ENCODE measurements around the gene SPTLC1.

The SPTLC1 gene

DNA sequence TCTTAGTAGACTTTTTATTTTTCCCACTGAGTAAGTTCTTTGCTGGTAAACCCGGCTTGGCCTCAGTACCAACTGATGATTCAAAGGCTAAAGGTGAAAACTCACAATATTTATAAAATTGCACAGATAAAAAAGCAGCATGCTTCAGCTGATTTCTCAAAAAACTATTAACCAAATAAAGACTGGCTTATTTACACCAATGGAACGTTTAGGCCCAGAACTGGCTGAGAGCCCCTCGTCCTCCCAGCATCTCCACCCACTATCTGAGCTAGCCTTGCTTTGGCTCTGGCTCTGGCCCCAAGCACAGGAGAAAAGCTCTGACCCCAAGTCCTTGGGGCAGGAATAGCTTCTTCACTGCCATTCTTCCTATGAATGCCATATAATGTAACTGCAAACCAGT is 68.5 kb downstream of the SPTLC1 start:
- TF ChIP-seq, protein P1, sequence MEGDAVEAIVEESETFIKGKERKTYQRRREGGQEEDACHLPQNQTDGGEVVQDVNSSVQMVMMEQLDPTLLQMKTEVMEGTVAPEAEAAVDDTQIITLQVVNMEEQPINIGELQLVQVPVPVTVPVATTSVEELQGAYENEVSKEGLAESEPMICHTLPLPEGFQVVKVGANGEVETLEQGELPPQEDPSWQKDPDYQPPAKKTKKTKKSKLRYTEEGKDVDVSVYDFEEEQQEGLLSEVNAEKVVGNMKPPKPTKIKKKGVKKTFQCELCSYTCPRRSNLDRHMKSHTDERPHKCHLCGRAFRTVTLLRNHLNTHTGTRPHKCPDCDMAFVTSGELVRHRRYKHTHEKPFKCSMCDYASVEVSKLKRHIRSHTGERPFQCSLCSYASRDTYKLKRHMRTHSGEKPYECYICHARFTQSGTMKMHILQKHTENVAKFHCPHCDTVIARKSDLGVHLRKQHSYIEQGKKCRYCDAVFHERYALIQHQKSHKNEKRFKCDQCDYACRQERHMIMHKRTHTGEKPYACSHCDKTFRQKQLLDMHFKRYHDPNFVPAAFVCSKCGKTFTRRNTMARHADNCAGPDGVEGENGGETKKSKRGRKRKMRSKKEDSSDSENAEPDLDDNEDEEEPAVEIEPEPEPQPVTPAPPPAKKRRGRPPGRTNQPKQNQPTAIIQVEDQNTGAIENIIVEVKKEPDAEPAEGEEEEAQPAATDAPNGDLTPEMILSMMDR (IDR thresholded peaks at IDR 0.05) = no peak

DNA sequence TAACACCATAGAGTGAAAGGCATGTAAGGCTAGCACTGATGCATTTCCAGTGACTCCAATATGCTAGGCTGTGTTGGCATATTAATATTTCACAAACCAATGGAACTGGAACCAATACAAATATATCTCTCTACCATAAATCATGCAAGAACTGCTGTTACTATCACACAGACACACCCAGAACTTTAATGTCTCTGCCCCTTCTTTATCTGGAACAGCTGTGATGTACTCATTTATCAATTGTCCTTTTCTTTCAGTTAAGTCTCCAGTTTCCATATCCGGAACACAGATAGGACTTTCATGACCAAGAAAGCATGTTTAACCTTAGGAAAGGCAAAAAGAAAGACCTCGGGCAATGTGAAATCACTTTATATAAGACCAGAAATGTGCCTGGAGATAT is 70.3 kb downstream of the SPTLC1 start:
- TF ChIP-seq, protein P1 (IDR thresholded peaks at IDR 0.05) = no peak

DNA sequence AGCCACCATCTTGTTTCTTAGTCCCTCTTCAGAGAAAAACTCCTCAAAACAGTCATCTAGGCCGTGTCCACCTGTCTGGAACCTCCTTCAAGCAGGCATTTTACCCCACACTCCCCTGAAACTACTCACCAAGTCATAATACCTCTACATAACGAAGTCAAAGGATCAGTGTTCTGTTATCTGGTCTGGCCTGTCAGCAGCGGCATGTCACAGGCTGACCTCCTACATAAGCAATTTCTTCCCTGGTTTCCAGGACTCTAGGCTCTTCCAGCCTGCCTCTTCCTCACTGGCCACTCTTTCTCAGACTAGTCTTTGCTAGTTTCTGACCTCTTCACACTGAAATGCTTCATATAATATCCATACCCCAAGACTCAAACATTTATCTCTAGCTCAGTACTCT is 72.2 kb downstream of the SPTLC1 start:
- TF ChIP-seq, protein P1 (IDR thresholded peaks at IDR 0.05) = no peak

DNA sequence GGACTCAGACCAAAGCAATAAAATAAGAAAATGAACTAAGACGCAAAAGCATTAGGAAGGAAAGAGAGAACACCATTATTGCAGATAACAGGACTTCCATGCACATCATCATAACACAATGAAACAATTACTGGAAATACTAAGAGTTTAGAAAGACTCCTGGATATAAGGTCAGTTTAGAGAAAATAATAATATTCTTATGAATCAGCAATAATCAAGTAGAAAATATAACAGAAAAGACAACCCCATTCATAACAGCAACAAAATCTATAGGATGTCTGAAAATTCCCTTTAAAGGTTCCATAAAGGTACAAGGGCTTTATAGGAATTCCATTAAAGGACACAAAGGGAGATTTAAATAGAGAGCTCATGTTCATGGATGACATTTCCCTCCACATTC is 73.0 kb downstream of the SPTLC1 start:
- TF ChIP-seq, protein P1 (IDR thresholded peaks at IDR 0.05) = no peak

DNA sequence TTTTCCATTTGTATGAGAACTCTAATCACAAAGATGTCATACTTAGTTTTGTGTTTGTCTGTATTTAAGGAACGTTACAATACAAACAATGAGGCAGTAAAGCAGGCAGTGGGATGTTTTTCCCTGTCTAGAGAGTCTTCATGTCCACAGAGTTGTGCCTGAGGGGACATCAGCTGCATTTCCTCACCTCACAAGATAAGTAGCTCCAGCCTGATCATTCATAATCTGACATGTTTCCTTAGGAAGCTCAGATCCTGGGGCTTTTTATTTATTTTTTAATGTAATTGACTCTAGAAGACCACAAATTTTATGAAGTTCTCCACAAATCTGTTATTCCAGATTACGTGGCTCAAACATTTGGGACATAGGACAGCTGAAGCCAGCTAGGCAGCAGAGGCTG is 78.5 kb downstream of the SPTLC1 start:
- TF ChIP-seq, protein P1 (IDR thresholded peaks at IDR 0.05) = no peak

DNA sequence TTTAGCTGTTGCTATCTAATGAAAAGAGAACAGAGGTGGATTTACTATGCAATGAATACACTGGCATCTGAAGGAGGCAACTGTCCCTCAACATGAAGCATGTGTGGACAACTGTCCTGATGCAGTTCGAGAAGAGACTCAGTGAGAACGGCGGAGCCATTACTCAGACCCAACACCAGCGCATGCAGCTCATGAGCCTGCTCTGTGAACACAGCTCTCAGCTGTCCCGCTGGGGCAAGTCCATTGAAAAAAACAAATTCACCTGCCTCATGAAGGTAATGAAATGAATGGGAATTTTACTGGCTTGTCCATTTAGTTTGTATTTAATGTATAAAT is 78.8 kb downstream of the SPTLC1 start:
- TF ChIP-seq, protein P1 (IDR thresholded peaks at IDR 0.05) = no peak

DNA sequence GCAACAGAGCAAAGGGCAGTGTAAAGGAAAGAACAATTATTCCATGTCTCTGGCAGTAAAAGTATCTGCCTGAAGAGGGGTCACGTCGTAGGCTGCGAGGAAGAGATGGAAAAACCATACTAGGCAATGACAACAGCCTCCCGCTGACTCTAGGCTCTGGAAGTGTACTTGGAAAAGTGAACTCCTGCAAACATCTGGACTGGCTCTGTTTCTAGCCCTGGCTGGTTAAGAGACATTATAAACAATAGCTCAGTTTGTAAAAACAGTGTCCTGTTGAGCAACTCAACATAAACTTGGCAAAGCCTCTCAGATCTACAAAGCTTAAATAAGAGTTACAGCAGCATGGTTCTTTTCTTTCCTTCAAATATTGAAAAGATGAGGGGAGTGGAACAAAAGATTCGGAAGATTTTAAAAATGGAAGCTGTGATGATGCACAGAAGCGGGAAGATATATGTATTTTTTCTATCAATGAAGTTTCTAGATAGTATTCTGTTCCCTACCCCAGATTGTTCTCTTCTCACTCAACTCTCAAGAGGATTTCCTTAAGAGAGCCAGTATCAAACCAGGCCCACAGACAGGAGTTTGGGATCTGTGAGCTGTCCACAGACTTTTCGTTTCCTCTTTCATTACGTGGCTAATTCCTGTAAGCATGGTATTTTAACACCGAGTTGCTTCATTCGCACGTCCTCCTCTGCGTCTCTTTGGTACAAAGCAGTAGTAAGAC is 79.4 kb downstream of the SPTLC1 start:
- TF ChIP-seq, protein P1 (IDR thresholded peaks at IDR 0.05) = no peak

DNA sequence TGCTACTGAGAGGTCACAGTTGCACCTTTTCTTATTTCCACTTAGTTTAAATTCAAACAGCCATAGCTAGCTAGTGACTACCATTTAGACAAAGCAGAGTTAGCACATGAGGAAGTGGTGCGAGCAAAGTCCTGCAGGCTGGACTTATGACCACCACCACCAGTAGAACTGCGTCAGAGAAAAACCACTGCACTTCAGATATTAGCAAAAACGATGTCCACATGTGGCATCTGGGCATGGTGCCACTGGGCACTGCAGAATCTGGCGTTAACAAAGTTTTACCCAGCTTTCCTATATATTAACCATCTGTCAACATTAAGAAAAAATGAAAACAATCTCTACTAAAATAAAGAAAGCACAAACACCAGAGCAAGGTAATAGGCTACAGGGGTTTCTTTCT is 80.1 kb downstream of the SPTLC1 start:
- TF ChIP-seq, protein P1 (IDR thresholded peaks at IDR 0.05) = no peak
